ENCODE measurements around the gene ARID1B.
"Not testable (repeated sequence)": the region's sequence is repeated elsewhere in the genome, so short reads cannot be mapped to it uniquely, and the experiment has no call there.

Gene ARID1B

GRCh38 chr6:157145656-157146285, 368.6 kb downstream of the ARID1B start:
- ATAC-seq (ENCODE audit: low read depth) (no peak), DNase-seq (ENCODE audit: low spot score) (no peak)
- no peaks in the 10 kb centered on the region for H3K9me3 ChIP-seq (ENCODE audit: severe bottlenecking)
- H3K4me1 ChIP-seq (ENCODE audit: insufficient read depth, poor library complexity, severe bottlenecking): peaks cover 22% of the 10 kb centered on the region
- no peaks in the 10 kb centered on the region for H3K27me3 ChIP-seq (ENCODE audit: insufficient read depth, poor library complexity, severe bottlenecking)
- no peak overlapping the region for H3K27ac ChIP-seq (ENCODE audit: poor library complexity, severe bottlenecking)
- no peak for TF ChIP-seq CTCF (IDR thresholded peaks at IDR 0.05; ENCODE audit: poor library complexity, severe bottlenecking)
- no peak overlapping the region for H3K4me3 ChIP-seq (ENCODE audit: severe bottlenecking)
- no peaks in the 10 kb centered on the region; the same call in 1 of the 2 replicates for H3K36me3 ChIP-seq (ENCODE audit: low read depth)

- peak overlapping the region; percentile 94 for H3K27ac ChIP-seq (ENCODE audit: poor library complexity, severe bottlenecking)
- H3K27me3 ChIP-seq (ENCODE audit: insufficient read depth, poor library complexity, severe bottlenecking); ATAC-seq (ENCODE audit: low read depth); DNase-seq (ENCODE audit: low spot score); H3K4me3 ChIP-seq (ENCODE audit: severe bottlenecking); H3K9me3 ChIP-seq (ENCODE audit: severe bottlenecking); H3K36me3 ChIP-seq (ENCODE audit: low read depth): not testable (repeated sequence)
- peaks cover 22% of the 10 kb centered on the region for H3K4me1 ChIP-seq (ENCODE audit: insufficient read depth, poor library complexity, severe bottlenecking)
These were observed 370.2 kb downstream of the ARID1B start for GRCh38 chr6:157147054-157148026.

- no peak overlapping the region for H3K4me3 ChIP-seq (ENCODE audit: severe bottlenecking)
- peak; percentile 90 for ATAC-seq (ENCODE audit: low read depth)
- peak overlapping the region; percentile 94 for H3K27ac ChIP-seq (ENCODE audit: poor library complexity, severe bottlenecking)
- peaks cover 22% of the 10 kb centered on the region for H3K4me1 ChIP-seq (ENCODE audit: insufficient read depth, poor library complexity, severe bottlenecking)
- no peak for TF ChIP-seq CTCF (IDR thresholded peaks at IDR 0.05; ENCODE audit: poor library complexity, severe bottlenecking)
- H3K9me3 ChIP-seq (ENCODE audit: severe bottlenecking): no peaks in the 10 kb centered on the region
- peaks cover 4% of the 10 kb centered on the region; the same call in 1 of the 2 replicates for H3K36me3 ChIP-seq (ENCODE audit: low read depth)
- peak; percentile 88 for DNase-seq (ENCODE audit: low spot score)
- no peaks in the 10 kb centered on the region for H3K27me3 ChIP-seq (ENCODE audit: insufficient read depth, poor library complexity, severe bottlenecking)
These were observed 371.5 kb downstream of the ARID1B start for GRCh38 chr6:157148391-157149323.

GRCh38 chr6:157150076-157150475, 372.9 kb downstream of the ARID1B start:
- peak overlapping the region; percentile 94 for H3K27ac ChIP-seq (ENCODE audit: poor library complexity, severe bottlenecking)
- no peak for TF ChIP-seq CTCF (IDR thresholded peaks at IDR 0.05; ENCODE audit: poor library complexity, severe bottlenecking)

GRCh38 chr6:157151029-157151428, 373.9 kb downstream of the ARID1B start:
- no peak overlapping the region for H3K4me3 ChIP-seq (ENCODE audit: severe bottlenecking)
- H3K4me1 ChIP-seq (ENCODE audit: insufficient read depth, poor library complexity, severe bottlenecking): peaks cover 22% of the 10 kb centered on the region
- no peak for DNase-seq (ENCODE audit: low spot score)
- TF ChIP-seq CTCF (IDR thresholded peaks at IDR 0.05; ENCODE audit: poor library complexity, severe bottlenecking): no peak
- peaks cover 4% of the 10 kb centered on the region; the same call in 1 of the 2 replicates for H3K36me3 ChIP-seq (ENCODE audit: low read depth)
- H3K27ac ChIP-seq (ENCODE audit: poor library complexity, severe bottlenecking): no peak overlapping the region
- H3K9me3 ChIP-seq (ENCODE audit: severe bottlenecking): no peaks in the 10 kb centered on the region
- ATAC-seq (ENCODE audit: low read depth): no peak
- no peaks in the 10 kb centered on the region for H3K27me3 ChIP-seq (ENCODE audit: insufficient read depth, poor library complexity, severe bottlenecking)

More at GRCh38 chr6:157150076-157150475, 372.9 kb downstream of the ARID1B start:
- DNase-seq (ENCODE audit: low spot score) (no peak), ATAC-seq (ENCODE audit: low read depth) (no peak)
- Histone ChIP-seq H3K4me1 (ENCODE audit: insufficient read depth, poor library complexity, severe bottlenecking) (peaks cover 22% of the 10 kb centered on the region), H3K36me3 (ENCODE audit: low read depth) (peaks cover 4% of the 10 kb centered on the region; the same call in 1 of the 2 replicates), H3K9me3 (ENCODE audit: severe bottlenecking) (no peaks in the 10 kb centered on the region), H3K27me3 (ENCODE audit: insufficient read depth, poor library complexity, severe bottlenecking) (no peaks in the 10 kb centered on the region), H3K4me3 (ENCODE audit: severe bottlenecking) (no peak overlapping the region)
